Mucosa of rectum (tissue), 2 donors: Measurements from ENCODE around the gene CAMK1G.

Experiments
- H3K27ac ChIP-seq, 2 donors: one replicate each; pipeline ENCODE4 v1.7.0; 2013; ENCODE audit warnings: inconsistent platforms in 2 of 2, low read depth in 2 of 2, low read length in 2 of 2
- H3K27me3 ChIP-seq, 2 donors: one replicate each; pipeline ENCODE4 v1.7.0; 2013; ENCODE audit warnings: low read length in 2 of 2; ENCODE audit not compliant: control insufficient read depth in 2 of 2, insufficient read depth in 2 of 2
- H3K36me3 ChIP-seq, 2 donors: one replicate each; pipeline ENCODE4 v1.7.0; 2013; ENCODE audit warnings: low read length in 2 of 2; ENCODE audit not compliant: control insufficient read depth in 2 of 2, insufficient read depth in 2 of 2
- H3K4me1 ChIP-seq, 2 donors: one replicate each; pipeline ENCODE4 v1.7.0; 2013; ENCODE audit warnings: low read length in 2 of 2, mild to moderate bottlenecking in 1 of 2; ENCODE audit not compliant: control insufficient read depth in 2 of 2, insufficient read depth in 2 of 2
- H3K4me3 ChIP-seq, 2 donors: one replicate each; pipeline ENCODE4 v1.7.0; 2013; ENCODE audit warnings: low read length in 2 of 2
- H3K9ac ChIP-seq, 2 donors: one replicate each; pipeline ENCODE4 v1.7.0; 2013; ENCODE audit warnings: low read length in 2 of 2, low read depth in 1 of 2, mild to moderate bottlenecking in 1 of 2
- H3K9me3 ChIP-seq, 2 donors: one replicate each; pipeline ENCODE4 v1.7.0; 2013; ENCODE audit warnings: low read length in 2 of 2; ENCODE audit not compliant: control insufficient read depth in 2 of 2
- donor health status: healthy.
- donor health status: Normal muscosa, but diverticular disease.

The CAMK1G gene

DNA sequence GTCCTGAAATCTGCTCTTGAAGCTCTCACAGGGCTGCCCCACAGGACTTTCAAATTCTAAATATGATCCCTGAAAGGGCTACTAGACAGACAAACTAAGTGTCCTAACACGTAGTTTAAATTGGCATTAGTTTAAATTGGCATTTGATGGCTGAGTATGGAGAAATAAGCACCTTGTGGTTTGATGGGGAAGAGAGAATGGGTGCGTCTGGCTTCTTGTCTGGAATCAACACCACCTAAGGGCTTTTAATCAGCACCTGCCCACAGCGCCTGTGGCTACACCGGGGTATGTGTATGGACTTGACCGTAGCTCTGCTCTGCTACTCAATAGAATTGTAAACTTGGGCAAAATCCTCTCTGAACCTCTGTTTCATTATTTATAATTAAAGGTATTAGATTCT is 74.4 kb downstream of the CAMK1G start:
- Histone ChIP-seq H3K4me3 (no peak overlapping the region), H3K9me3 (no peaks in the 10 kb centered on the region), H3K4me1 (peaks cover 23 to 35% of the 10 kb centered on the region in 2 donors), H3K27me3 (no peaks in the 10 kb centered on the region), H3K27ac (no peak overlapping the region), H3K36me3 (no peaks in the 10 kb centered on the region), H3K9ac (no peak overlapping the region)

DNA sequence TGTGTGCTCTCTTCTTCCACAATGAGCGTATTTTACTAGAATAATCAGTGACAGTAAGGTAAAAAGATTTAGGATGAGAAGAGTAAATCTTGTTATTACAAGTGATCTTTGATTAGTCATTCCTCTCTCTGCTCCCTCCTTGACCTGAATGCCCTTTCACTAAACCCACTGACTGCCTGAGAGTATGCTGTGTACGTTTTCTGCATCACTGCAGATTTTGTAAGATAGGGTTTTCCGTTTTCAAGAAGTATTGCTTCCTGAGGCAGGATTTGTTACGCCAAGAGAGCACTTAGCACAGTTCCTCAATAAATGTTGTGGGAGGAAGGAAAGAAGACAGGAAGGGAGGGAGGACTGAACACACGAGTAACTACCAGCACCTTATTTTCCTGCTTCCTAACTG is 76.4 kb downstream of the CAMK1G start:
- H3K9ac ChIP-seq = no peak overlapping the region
- H3K9me3 ChIP-seq = no peaks in the 10 kb centered on the region
- no peak overlapping the region for H3K27ac ChIP-seq
- H3K36me3 ChIP-seq = no peaks in the 10 kb centered on the region
- peaks cover 7 to 20% of the 10 kb centered on the region in 2 donors for H3K4me1 ChIP-seq
- H3K4me3 ChIP-seq = no peak overlapping the region
- H3K27me3 ChIP-seq = no peaks in the 10 kb centered on the region

DNA sequence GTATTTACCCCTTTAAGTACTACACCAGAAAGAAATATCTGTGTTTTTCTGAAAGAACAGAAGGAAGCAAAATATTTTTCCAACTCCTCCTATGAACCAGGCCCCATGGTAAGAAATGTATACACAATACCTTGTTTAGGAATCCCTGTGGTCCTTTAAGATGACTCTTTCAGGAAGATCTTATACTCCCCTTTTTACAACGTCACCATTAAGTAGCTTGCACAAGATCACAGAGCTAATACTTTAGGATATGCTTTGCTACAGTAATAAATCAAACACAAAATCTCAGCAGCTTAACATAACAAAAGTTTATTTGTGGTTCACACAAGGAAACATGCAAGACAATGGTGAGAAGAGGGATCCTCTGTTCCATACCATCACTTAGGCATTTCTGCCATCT is 77.6 kb downstream of the CAMK1G start:
- Histone ChIP-seq H3K27ac (no peak overlapping the region), H3K4me3 (no peak overlapping the region), H3K36me3 (no peaks in the 10 kb centered on the region), H3K4me1 (peaks cover 7 to 18% of the 10 kb centered on the region in 2 donors), H3K9me3 (no peaks in the 10 kb centered on the region), H3K9ac (no peak overlapping the region), H3K27me3 (no peaks in the 10 kb centered on the region)

DNA sequence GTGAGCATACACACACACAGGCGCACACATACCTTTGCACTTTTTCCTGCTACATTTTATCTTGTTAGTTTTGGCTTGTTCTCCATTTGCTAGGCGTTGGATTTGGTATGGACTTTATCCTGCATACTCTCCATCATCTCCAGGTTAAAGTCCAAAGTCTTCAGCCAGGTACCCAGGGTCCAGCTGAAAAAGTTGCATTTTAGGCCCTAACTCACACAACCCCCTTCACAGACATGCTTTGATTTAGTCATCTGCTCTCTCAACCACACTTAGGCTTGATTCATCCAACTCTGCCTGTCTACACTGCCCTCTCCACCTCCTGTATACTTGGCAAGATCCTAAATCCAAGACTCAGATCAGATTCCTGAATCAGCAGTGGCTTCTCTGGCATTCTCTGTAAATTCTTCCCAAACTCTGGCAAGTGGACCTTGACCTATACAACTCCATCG is 79.4 kb downstream of the CAMK1G start:
- Histone ChIP-seq H3K4me3 (no peak overlapping the region), H3K9ac (no peak overlapping the region), H3K9me3 (no peaks in the 10 kb centered on the region), H3K27me3 (no peaks in the 10 kb centered on the region), H3K4me1 (peaks cover 7 to 16% of the 10 kb centered on the region in 2 donors), H3K36me3 (no peaks in the 10 kb centered on the region), H3K27ac (no peak overlapping the region)
